Aorta (tissue), 5 donors: ENCODE data around the gene AGL. TPM values are rescaled to one million over a fixed set of nuclear protein-coding genes. Genes with fewer than 3 reads are reported as not detected.
"Not testable (repeated sequence)": the region's sequence is repeated elsewhere in the genome, so short reads cannot be mapped to it uniquely, and the experiment has no call there.

ENCODE experiments used
- ATAC-seq: fragments of 200-7000 bp; cut with Tn5 transposase; one replicate; pipeline ENCODE4 v1.9.1; 2022; ENCODE audit warnings: moderate library complexity; ENCODE audit not compliant: low FRiP score
- DNase-seq, 2 donors: peaks; one replicate each; pipeline ENCODE4 v3.0.0-alpha.2; 2020
- H3K27ac ChIP-seq, 2 donors: one replicate each; pipeline ENCODE4 v1.5.1; 2013; ENCODE audit warnings: low read length in 2 of 2, mild to moderate bottlenecking in 2 of 2, moderate library complexity in 2 of 2, control low read depth in 1 of 2, inconsistent platforms in 1 of 2, low read depth in 1 of 2
- H3K27me3 ChIP-seq, 2 donors: one replicate each; pipeline ENCODE4 v1.6.1; 2013; ENCODE audit warnings: control low read depth in 1 of 2, low read length in 1 of 2, mild to moderate bottlenecking in 1 of 2, moderate library complexity in 1 of 2; ENCODE audit not compliant: insufficient read depth in 2 of 2, control insufficient read depth in 1 of 2
- H3K36me3 ChIP-seq, 2 donors: one replicate each; pipeline ENCODE4 v1.6.1; 2013; ENCODE audit warnings: control low read depth in 1 of 2, low read length in 1 of 2, mild to moderate bottlenecking in 1 of 2; ENCODE audit not compliant: insufficient read depth in 2 of 2, control insufficient read depth in 1 of 2
- H3K4me1 ChIP-seq, 2 donors: one replicate each; pipeline ENCODE4 v1.6.1; 2013; ENCODE audit warnings: low read length in 2 of 2, control low read depth in 1 of 2, mild to moderate bottlenecking in 1 of 2, moderate library complexity in 1 of 2; ENCODE audit not compliant: insufficient read depth in 2 of 2, control insufficient read depth in 1 of 2
- H3K4me3 ChIP-seq, 2 donors: one replicate each; pipeline ENCODE4 v1.5.1; 2013; ENCODE audit warnings: low read length in 2 of 2, control low read depth in 1 of 2, mild to moderate bottlenecking in 1 of 2
- H3K9me3 ChIP-seq: one replicate; pipeline ENCODE4 v1.6.1; 2013; ENCODE audit warnings: mild to moderate bottlenecking, low read length; ENCODE audit not compliant: control insufficient read depth
- WGBS, 2 donors: extraction: QIAGEN DNeasy Blood & Tissue Kit; methylation state at CpG; one replicate each; pipeline ENCODE4 v1.1.7; 2013; 5-methylcytosine and 5-hydroxymethylcytosine counted together
- intact Hi-C, 2 donors: fragments of 100-400 bp; cut with DNase I; formaldehyde crosslinking; loops; one replicate each; pipeline versions ENCODE4 v1.14.2 to v1.15.0; 2022
- polyA plus RNA-seq, 2 donors: library from polyadenylated mRNA; stranded (reverse); fragments of 200-250 nt; gene quantifications; one replicate each; pipeline ENCODE4 v1.2.3, GENCODE V29; 2013
- total RNA-seq, 2 donors: library from RNA; stranded (reverse); fragmentation: NEBNext Ultra II Directional; extraction: Animal tissue kit (Norgen Biotek cat#: 25700); gene quantifications; one replicate each; pipeline ENCODE4 v1.2.1, GENCODE V29; 2021
- donor health status: healthy with polysubstance abuse.
- donor health status: Bipolar disorder and iron deficiency.
- donor health status: DM: no; HTN: no; CAD: no.
- donor health status: DM: no; HTN: no; CAD: no.
- donor health status: DM: yes; HTN: yes; CAD: no.

The AGL gene
- total and polyA plus RNA-seq, 4 donors: 7.3 to 19.6 (median 16.4) TPM

GRCh38 chr1:99959189-99959705 lies 109.1 kb downstream of the AGL start:
- H3K4me1 ChIP-seq, H3K27ac ChIP-seq, H3K4me3 ChIP-seq, H3K27me3 ChIP-seq, H3K36me3 ChIP-seq, ATAC-seq, intact Hi-C loops, H3K9me3 ChIP-seq, DNase-seq: not testable (repeated sequence)
- 60 to 66% methylated on average over 7 of the region's 7 CpGs for WGBS, 2 donors

- ATAC-seq, intact Hi-C loops: not testable (repeated sequence)
- WGBS, 2 donors: 95 to 96% methylated on average over 4 to 5 of the region's 5 CpGs
Measured at GRCh38 chr1:99960260-99960659, 110.1 kb downstream of the AGL start.

GRCh38 chr1:99963041-99963795 lies 113.1 kb downstream of the AGL start:
- Histone ChIP-seq H3K4me3 (no peak overlapping the region), H3K4me1 (no peaks in the 10 kb centered on the region), H3K27ac (no peak overlapping the region), H3K36me3 (no peaks in the 10 kb centered on the region), H3K27me3 (no peaks in the 10 kb centered on the region), H3K9me3 (no peaks in the 10 kb centered on the region)
- intact Hi-C loops: no loop called here
- DNase-seq (no peak), ATAC-seq (no peak)

More at GRCh38 chr1:99960260-99960659, 110.1 kb downstream of the AGL start:
- H3K27me3 ChIP-seq, H3K4me3 ChIP-seq, DNase-seq, H3K27ac ChIP-seq, H3K36me3 ChIP-seq, H3K4me1 ChIP-seq, H3K9me3 ChIP-seq: not testable (repeated sequence)

- no peaks in the 10 kb centered on the region for H3K27me3 ChIP-seq
- DNase-seq: no peak
- intact Hi-C loops: no loop called here
- no peaks in the 10 kb centered on the region for H3K9me3 ChIP-seq
- H3K27ac ChIP-seq: no peak overlapping the region
- no peaks in the 10 kb centered on the region for H3K4me1 ChIP-seq
- no peak for ATAC-seq
- H3K36me3 ChIP-seq: no peaks in the 10 kb centered on the region
- H3K4me3 ChIP-seq: no peak overlapping the region
- WGBS, 2 donors: 70 to 73% methylated on average over 3 of the region's 3 CpGs
Measured at GRCh38 chr1:99964806-99965205, 114.6 kb downstream of the AGL start.

- H3K4me3 ChIP-seq: no peak overlapping the region
- H3K4me1 ChIP-seq: no peaks in the 10 kb centered on the region
- no peak overlapping the region for H3K27ac ChIP-seq
- WGBS, 2 donors: 64 to 66% methylated on average over 2 of the region's 2 CpGs
- no peaks in the 10 kb centered on the region for H3K9me3 ChIP-seq
- no peak for ATAC-seq
- no peak for DNase-seq
- no peaks in the 10 kb centered on the region for H3K36me3 ChIP-seq
- intact Hi-C loops: no loop called here
- H3K27me3 ChIP-seq: no peaks in the 10 kb centered on the region
Measured at GRCh38 chr1:99965646-99966375, 115.7 kb downstream of the AGL start.

GRCh38 chr1:99968214-99968613 lies 118.1 kb downstream of the AGL start:
- 94 to 97% methylated on average over 4 of the region's 4 CpGs for WGBS, 2 donors
- no peak overlapping the region for H3K4me3 ChIP-seq
- no peaks in the 10 kb centered on the region for H3K9me3 ChIP-seq
- intact Hi-C loops: no loop called here
- no peaks in the 10 kb centered on the region for H3K4me1 ChIP-seq
- ATAC-seq (no peak), DNase-seq (no peak)
- H3K27me3 ChIP-seq: no peaks in the 10 kb centered on the region
- H3K27ac ChIP-seq: no peak overlapping the region
- no peaks in the 10 kb centered on the region for H3K36me3 ChIP-seq

GRCh38 chr1:99969260-99969728 lies 119.1 kb downstream of the AGL start:
- ATAC-seq: peak; percentile 8
- Histone ChIP-seq H3K27ac (no peak overlapping the region), H3K4me3 (peak overlapping the region; percentile 8 to 94), H3K27me3 (no peaks in the 10 kb centered on the region), H3K9me3 (no peaks in the 10 kb centered on the region), H3K36me3 (no peaks in the 10 kb centered on the region), H3K4me1 (no peaks in the 10 kb centered on the region)
- WGBS, 2 donors: 15 to 17% methylated on average over 6 of the region's 6 CpGs
- DNase-seq: no peak
- intact Hi-C loops: no loop called here

- Histone ChIP-seq H3K4me1 (no peaks in the 10 kb centered on the region), H3K27me3 (no peaks in the 10 kb centered on the region), H3K9me3 (no peaks in the 10 kb centered on the region), H3K27ac (no peak within 1 kb of the TSS), H3K36me3 (no peaks in the 10 kb centered on the region), H3K4me3 (peak within 1 kb of the TSS; percentile 30 to 94)
- WGBS, 2 donors: 0% methylated on average over 73 to 74 of the region's 74 CpGs
- peak; percentile 89 to 91 for DNase-seq
- intact Hi-C loops: no loop called here
- ATAC-seq: peak; percentile 94
Measured at GRCh38 chr1:99969729-99970621, 119.8 kb downstream of the AGL start, which contains the start of gene SLC35A3. Gene SLC35A3, plus strand, starts transcription at chr1:99969996. Its CDS starts 23,559 bp downstream, at chr1:99993555.
